SU-DHL-6 (cell line): ENCODE results near the gene PEAK3.

Experiments used
- H2AFZ ChIP-seq: fragments of 200-600 bp; sonication (generic); 2 replicates; pipeline ENCODE4 v1.6.1; 2014; ENCODE audit warnings: low read depth, mild to moderate bottlenecking, moderate library complexity, mixed read lengths, antibody characterized with exemption, low read length; ENCODE audit not compliant: severe bottlenecking
- H3F3A ChIP-seq: fragments of 200-600 bp; shearing (Covaris generic); 2 replicates; pipeline ENCODE4 v1.6.0; 2016; ENCODE audit warnings: antibody characterized with exemption, mild to moderate bottlenecking; ENCODE audit not compliant: insufficient read depth
- H3K27ac ChIP-seq: fragments of 200-600 bp; sonication (generic); 2 replicates; pipeline ENCODE4 v1.5.1; 2016; ENCODE audit warnings: low read depth, mild to moderate bottlenecking, low read length, moderate library complexity, mixed read lengths
- H3K27me3 ChIP-seq: fragments of 200-600 bp; sonication (generic), shearing (Covaris generic); 2 replicates; pipeline ENCODE4 v1.6.0; 2014; ENCODE audit warnings: mild to moderate bottlenecking, low read length
- H3K36me3 ChIP-seq: fragments of 200-600 bp; sonication (generic); 2 replicates; pipeline ENCODE4 v1.6.1; 2014; ENCODE audit warnings: mild to moderate bottlenecking, low read length, mixed read lengths
- H3K4me2 ChIP-seq: fragments of 300-600, 200-600 bp; shearing (Covaris generic), sonication (generic); 2 replicates; pipeline ENCODE4 v1.6.0; 2014; ENCODE audit warnings: low read length, low read depth, mild to moderate bottlenecking; ENCODE audit not compliant: poor library complexity, severe bottlenecking
- H3K4me3 ChIP-seq: fragments of 200-600 bp; sonication (generic); 2 replicates; pipeline ENCODE4 v1.5.1; 2014; ENCODE audit warnings: antibody characterized with exemption, low read length, mild to moderate bottlenecking, mixed read lengths; ENCODE audit not compliant: insufficient read depth, poor library complexity, severe bottlenecking
- H3K79me2 ChIP-seq: fragments of 200-600 bp; sonication (generic); 2 replicates; pipeline ENCODE4 v1.6.1; 2014; ENCODE audit warnings: mild to moderate bottlenecking, low read length, moderate library complexity; ENCODE audit not compliant: insufficient read depth
- H3K9ac ChIP-seq: fragments of 200-600 bp; sonication (generic); 2 replicates; pipeline ENCODE4 v1.7.0; 2014; ENCODE audit warnings: mild to moderate bottlenecking, low read length
- H3K9me2 ChIP-seq: fragments of 200-600 bp; sonication (generic); replicated peaks from 2 replicates; pipeline ENCODE4 v1.6.1; 2014; ENCODE audit warnings: low read length; ENCODE audit not compliant: insufficient read depth
- H3K9me3 ChIP-seq: fragments of 200-600 bp; sonication (generic); 2 replicates; pipeline ENCODE4 v1.6.1; 2014; ENCODE audit warnings: low read length, mixed read lengths; ENCODE audit not compliant: insufficient read depth
- H4K20me1 ChIP-seq: fragments of 200-600 bp; sonication (generic); 2 replicates; pipeline ENCODE4 v1.6.1; 2014; ENCODE audit warnings: low read depth, mild to moderate bottlenecking, antibody characterized with exemption, low read length, moderate library complexity, mixed read lengths
- CTCF ChIP-seq: fragments of 200-600 bp; sonication (generic); IDR thresholded peaks from one replicate; pipeline ENCODE4 v1.5.1; 2017; ENCODE audit warnings: antibody characterized with exemption, mild to moderate bottlenecking, low read length, moderate library complexity; ENCODE audit not compliant: insufficient read depth, poor library complexity, severe bottlenecking
- EZH2phosphoT487 ChIP-seq: fragments of 200-600 bp; sonication (generic), shearing (Covaris generic); conservative IDR thresholded peaks from 2 replicates; pipeline ENCODE4 v1.6.1; 2018; ENCODE audit warnings: mild to moderate bottlenecking, antibody characterized with exemption, low read length, moderate library complexity, mixed read lengths

Gene PEAK3

GRCh38 chr19:2309734-2310362, 27.9 kb upstream of the PEAK3 start:
- TF ChIP-seq CTCF (no peak), EZH2phosphoT487 (no peak)
- H3K9ac ChIP-seq: no peak overlapping the region
- no peaks in the 10 kb centered on the region for H3K27me3 ChIP-seq
- H3K79me2 ChIP-seq: no peaks in the 10 kb centered on the region
- no peak overlapping the region for H3K4me3 ChIP-seq
- no peaks in the 10 kb centered on the region for H3F3A ChIP-seq
- H2AFZ ChIP-seq: no peak overlapping the region
- H3K9me3 ChIP-seq: 0 out of 2 replicates have a peak, but pooled peaks cover 1% of the 10 kb centered on the region
- H3K36me3 ChIP-seq: no peaks in the 10 kb centered on the region
- H4K20me1 ChIP-seq: no peaks in the 10 kb centered on the region
- H3K27ac ChIP-seq: no peak overlapping the region
- H3K4me2 ChIP-seq: no peak overlapping the region
- H3K9me2 ChIP-seq: no peaks in the 10 kb centered on the region

- Histone ChIP-seq H3K9me2 (no peaks in the 10 kb centered on the region), H2AFZ (no peak within 1 kb of the TSS), H3K4me3 (no peak within 1 kb of the TSS), H4K20me1 (no peaks in the 10 kb centered on the region), H3K9me3 (no peaks in the 10 kb centered on the region), H3K27ac (no peak within 1 kb of the TSS), H3K79me2 (no peaks in the 10 kb centered on the region), H3F3A (no peaks in the 10 kb centered on the region), H3K36me3 (no peaks in the 10 kb centered on the region), H3K9ac (no peak within 1 kb of the TSS), H3K4me2 (no peak within 1 kb of the TSS), H3K27me3 (no peaks in the 10 kb centered on the region)
- TF ChIP-seq CTCF: no peak
- TF ChIP-seq EZH2phosphoT487: no peak
Observed at GRCh38 chr19:2308114-2308556, 26.2 kb upstream of the PEAK3 start, which contains the start of gene LINGO3. TSS of gene LINGO3 (minus strand) at chr19:2308154. CDS start at chr19:2291776, 16,378 bp downstream.

- Histone ChIP-seq H3K4me3 (no peak overlapping the region), H4K20me1 (no peaks in the 10 kb centered on the region), H3K79me2 (no peaks in the 10 kb centered on the region), H3K9me2 (no peaks in the 10 kb centered on the region), H3K9ac (no peak overlapping the region), H2AFZ (no peak overlapping the region), H3K4me2 (no peak overlapping the region), H3K27ac (no peak overlapping the region), H3K9me3 (no peaks in the 10 kb centered on the region), H3K27me3 (no peaks in the 10 kb centered on the region), H3F3A (no peaks in the 10 kb centered on the region), H3K36me3 (no peaks in the 10 kb centered on the region)
- TF ChIP-seq CTCF (no peak), EZH2phosphoT487 (no peak)
Observed at GRCh38 chr19:2307518-2308012, 25.6 kb upstream of the PEAK3 start.
